ENCODE results near the gene SNX22. TPM values are rescaled to one million over a fixed set of nuclear protein-coding genes. Genes with fewer than 3 reads are reported as not detected.

SNX22 gene
- polyA plus RNA-seq, 1 donor: 1.9 TPM

GRCh38 chr15:64133623-64134344, 17.7 kb upstream of the SNX22 start:
- no peak for DNase-seq

- DNase-seq: no peak
These were observed 17.1 kb upstream of the SNX22 start for GRCh38 chr15:64134345-64134829.

GRCh38 chr15:64136347-64136746, 15.2 kb upstream of the SNX22 start:
- DNase-seq: no peak

DNA sequence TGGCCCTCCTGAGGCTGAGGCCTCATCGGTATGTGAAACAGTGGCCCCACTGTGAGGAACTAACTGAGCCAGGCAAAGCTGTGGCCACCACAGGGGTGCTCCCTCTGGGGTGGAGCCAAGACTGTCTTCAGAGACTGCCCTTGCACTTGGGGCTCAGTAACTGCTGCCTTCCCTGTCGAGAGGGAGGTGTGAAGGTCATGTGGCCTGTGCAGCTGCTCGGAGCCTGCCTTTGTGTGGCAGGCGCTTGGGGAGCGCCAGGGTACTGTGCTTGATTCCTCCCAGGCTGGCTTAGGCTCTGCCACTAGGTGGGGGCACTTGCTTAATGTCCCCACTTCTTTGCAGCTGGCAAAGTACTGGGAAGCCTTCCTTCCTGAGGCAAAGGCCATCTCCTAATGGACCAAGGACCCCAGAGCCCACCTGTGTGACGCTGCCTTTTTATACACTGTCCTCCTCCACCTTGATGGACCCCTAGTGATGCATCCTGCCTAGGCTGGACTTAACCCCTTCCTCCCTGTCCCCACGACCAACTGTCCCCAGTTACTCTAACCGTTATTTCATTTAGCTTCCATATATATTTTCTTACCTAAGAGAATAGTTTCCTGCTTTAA, 14.2 kb upstream of the SNX22 start:
- DNase-seq: no peak

GRCh38 chr15:64138331-64138941, 13.1 kb upstream of the SNX22 start:
- no peak for DNase-seq

DNA sequence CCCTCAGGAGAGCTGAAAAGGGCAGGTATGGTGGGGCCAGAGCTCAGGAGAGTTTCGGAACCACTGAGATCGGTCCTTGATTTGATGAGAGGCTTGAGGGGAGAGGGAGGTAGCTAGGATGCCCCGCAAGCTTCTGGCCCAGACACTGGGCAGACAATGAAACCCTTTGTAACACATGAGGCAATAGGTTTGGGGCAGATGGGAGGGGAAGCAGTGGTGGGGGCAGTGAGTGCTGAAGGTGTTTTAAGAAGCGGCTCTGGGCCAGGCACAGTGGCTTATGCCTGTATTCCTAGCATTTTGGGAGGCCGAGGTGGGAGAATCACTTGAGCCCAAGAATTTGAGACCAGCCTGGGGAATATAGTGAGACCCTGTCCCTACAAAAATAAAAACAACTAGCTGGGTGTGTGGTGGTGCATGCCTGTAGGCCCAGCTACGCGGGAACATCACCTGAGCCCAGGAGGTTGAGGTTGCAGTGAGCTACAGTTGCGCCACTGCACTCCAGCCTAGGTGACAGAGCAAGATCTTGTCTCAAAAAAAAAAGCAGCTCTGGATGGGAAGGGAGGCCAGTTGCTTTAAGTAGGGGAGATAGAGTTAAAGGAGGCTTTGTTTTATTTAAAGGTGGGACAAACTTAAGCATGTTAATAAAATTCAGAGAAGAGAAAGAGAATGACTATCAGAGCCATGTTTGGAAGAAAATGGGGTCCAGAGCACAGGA, 9.6 kb upstream of the SNX22 start:
- no peak for DNase-seq

- no peak for DNase-seq
These were observed 8.3 kb upstream of the SNX22 start for GRCh38 chr15:64143276-64143675.

DNA sequence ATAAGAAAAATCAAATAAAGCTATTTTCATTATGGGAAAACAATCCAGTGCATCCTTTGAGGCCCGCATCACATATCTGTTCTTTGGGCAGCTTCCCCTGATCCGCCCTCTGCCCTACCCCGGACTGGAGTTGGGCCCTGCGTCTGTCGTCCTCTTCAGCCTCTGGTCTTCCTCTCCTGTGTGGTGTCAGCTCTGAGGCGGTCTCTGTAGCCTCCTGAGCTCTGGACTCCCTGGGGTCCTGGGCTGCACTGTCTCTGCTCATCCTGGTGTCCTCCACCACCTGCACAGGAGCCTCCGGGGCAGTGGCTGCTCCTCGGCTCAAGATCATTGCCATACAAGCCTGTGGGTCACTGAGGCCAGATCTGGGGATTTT, 7.4 kb upstream of the SNX22 start:
- DNase-seq: no peak

DNA sequence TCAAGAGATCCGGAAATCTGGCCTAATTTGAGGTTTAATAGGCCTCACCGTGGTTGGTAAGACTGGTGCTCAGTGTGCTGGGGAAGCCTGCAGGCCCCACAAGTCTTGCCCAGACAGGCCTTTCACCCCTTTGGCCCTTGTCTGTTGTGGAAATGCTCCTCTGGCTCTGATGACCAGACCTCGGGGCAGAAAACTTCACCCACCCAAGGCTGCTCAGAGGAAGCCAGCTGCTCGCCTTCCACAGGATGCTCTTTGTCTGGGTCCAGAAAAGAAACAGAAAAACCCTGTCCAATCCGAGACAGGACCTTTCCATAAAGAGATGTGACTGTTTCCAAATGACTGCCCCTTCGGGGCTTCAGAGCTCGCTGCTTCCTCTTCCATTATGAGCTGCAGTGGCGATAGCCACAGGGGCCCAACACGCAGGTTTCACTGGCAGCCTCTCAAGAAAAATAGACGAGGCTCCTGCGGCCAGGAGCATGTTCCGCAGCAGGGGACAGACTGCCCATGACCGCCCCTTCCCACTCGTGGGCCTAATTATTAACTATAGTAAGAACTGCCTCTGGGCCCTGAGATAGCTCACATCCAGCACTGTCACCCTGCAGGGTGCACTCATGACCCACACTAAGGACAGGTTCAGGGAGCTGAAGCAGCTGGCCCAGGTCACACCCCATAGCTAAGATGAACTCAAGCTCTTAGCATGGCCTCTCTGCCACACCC, 6.8 kb upstream of the SNX22 start:
- DNase-seq: no peak

GRCh38 chr15:64146041-64146440, 5.5 kb upstream of the SNX22 start:
- DNase-seq: no peak

GRCh38 chr15:64146520-64146884, 5.0 kb upstream of the SNX22 start:
- no peak for DNase-seq

DNA sequence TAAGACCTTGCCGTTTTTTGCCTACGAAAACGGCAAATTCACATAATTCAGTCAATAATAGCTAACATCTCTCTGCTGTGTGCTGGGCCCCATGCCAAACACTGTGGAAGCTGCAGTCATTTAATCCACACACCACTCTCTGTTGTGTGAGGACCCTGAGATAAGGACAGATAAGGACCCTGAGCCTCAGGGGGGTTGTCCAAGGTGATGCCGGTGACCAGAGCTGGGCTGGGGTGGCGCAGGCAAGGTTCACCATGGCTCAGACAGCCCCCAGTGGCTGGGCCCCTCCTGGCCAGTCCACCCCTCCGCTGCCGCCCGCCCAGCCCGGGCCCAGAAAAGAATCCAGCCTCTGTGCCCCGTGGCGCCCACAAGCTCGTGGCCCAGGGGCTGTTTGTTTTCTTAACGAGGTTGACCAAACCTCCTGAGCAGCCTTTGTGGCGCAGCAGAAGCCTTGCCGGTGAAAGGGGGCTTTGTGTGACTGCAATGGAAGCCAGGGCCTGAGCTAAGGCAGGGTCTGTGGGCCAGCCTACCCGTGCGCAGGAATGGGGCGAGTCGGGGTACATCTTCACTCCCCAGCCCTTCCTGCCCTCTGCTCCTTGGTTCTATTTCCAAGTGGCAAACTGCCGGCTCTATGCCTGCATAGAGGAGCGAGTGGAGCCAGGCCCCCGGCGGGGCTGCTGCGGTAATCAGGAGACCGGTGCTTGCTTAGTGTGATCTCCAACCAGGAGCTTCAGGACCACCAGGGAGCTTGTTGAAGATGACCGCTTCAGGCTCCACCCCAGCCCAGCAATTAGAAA, 4.4 kb upstream of the SNX22 start:
- DNase-seq: no peak

- DNase-seq: no peak
These were observed 3.4 kb upstream of the SNX22 start for GRCh38 chr15:64148168-64148567.

GRCh38 chr15:64148581-64148980, 3.0 kb upstream of the SNX22 start:
- no peak for DNase-seq

DNA sequence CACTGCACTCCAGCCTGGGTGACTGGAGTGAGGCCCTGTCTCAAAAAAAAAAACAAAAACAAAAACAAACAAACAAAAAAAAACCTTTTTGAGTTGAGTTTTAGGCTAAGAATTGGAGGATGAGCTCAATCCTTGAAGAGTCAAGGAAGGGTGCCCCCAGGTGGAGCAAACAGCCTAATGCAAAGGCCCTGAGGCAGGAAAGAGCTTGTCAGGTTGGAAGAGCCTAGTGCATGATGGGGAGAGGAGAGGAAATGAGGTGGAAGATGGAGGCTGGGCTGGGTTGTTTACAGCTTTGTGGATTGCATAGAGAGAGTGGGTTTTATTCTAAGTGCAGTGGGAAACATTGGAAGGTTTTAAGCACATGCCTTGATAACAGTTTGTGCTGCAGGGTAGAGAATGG, 2.1 kb upstream of the SNX22 start:
- DNase-seq: no peak

DNA sequence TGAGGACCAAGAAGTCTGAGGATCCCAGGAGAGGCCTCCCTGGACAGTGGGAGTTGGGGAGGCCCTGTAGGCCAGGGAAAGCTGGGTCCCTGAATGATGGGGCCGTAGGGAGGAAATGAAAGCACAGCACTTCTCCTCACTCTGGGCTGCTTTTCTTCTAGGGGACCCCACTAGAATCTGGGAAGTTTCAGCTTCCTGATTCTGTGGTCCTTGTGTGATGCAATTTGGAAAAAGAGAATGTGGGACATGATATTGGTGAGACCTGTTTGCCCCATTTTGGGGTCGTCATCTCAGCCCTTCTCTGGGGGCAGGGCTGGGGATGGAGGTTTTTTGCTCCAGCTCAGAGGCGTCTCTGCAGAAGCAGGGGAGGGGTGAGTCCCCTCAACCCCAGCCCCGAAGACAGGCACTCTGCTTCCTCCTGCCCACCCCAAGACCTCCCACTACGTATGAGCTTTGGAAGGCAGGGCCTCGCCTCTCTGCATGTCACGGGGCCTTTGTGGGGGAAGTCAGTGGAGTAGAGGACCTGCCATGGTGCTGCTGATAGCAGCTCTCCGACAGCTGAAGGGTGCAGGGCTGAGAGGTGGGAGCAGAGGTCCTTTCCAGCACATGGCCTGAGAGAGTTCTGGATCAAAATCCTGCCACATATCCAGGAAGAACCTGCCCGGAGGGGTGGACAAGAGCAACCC, 1.5 kb upstream of the SNX22 start:
- no peak for DNase-seq

DNA sequence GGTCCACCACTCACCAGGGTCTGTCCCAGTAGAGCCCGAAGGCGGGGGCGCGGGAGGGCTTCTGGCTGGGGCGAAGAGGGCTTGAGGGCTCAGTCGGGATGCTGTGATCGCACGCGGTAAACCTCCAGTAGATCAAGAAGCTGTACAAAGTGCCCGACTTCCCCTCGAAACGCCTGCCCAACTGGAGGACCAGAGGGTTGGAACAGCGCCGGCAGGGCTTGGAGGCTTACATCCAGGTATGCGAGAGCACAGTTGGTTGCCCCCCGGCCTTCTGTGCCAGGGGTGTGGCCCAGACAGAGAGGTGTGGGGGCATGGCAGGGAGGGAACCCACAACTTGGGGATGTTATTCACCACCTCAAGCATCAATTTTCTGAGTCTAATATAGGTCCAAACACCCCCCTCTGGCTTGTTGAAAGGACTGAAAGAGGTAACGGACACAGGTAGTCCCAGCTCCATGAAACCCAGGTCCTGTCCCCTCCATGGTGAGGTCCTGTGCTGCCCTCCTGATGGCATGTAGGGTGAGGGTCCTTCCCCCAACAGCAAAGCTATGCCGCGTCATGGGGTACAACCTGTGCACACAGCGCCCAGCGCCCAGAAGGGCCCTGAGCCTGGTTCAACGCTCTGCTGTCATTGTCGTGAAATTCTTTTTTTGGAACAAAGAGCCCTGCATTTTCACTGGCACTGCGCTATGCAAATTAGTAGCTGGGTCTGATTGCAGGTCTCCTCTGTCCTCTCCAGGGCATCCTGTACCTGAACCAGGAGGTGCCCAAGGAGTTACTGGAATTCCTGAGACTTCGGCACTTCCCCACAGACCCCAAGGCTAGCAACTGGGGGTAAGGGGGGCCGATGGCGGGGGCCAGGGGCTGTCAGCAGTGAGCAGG, 1.2 kb downstream of the SNX22 start:
- no peak for DNase-seq

DNA sequence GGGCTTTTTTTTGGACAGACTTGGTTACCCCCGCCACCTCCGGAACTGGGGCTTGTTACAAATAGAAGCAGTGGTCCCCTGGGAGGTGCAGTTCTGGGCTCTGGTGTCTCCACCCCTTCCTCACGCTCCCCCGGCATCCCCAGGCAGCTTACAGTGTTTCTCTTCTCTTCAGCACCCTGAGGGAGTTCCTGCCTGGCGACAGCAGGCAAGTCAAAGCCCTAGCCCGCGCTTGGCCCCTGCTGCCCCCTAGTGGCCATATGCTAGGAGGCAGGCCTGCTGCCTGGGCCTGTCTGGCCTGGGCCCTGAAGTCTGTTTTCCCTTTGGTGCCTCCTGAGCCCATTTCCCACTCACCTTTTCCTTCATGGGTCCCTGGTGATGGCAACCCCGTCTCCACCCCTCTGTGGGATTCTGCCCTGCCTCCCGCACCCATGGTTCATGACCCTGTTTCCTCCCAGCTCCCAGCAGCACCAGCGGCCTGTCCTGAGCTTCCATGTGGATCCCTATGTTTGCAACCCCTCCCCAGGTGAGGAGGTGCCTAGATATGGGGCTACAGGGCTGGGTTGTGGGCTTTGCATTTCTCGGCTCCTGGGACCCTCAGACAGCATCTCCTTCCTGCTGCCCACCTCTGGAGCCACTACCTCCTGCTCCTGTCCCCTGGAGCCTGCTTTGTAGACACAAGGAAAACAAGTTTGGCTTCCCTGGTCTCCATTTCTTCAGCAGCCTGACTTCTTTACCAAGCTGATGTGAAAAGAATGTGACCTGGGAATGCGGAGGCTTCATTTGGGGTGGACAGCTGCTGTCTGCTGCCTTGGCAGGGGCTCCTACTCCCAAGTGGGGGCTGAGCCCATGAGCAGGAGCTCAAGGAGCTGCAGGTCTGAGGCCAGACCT, 2.2 kb downstream of the SNX22 start:
- peak; percentile 81 for DNase-seq

Data from left kidney (tissue), 2 donors.